Measurements from ENCODE around the gene CASK.

DNA sequence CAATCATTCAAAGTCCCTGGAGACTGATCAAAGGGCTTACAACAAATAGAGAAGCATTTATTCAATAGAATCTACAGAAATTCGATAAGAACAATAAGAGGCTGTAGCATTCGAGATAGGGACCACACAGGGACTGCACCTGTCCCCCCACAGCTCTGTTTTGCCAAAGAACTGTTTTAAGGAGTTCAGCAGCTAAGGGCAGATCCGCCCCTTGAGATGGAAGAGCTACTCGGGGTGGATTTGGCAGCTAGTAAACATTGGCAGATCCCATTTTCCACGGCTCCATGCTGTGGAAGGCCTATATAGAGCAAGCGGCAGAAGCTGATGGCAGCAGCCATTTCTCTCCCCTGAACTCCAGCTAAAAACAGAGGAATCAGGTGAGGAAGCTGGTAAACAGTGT is 123.7 kb downstream of the CASK start:
- TF ChIP-seq, protein P1, sequence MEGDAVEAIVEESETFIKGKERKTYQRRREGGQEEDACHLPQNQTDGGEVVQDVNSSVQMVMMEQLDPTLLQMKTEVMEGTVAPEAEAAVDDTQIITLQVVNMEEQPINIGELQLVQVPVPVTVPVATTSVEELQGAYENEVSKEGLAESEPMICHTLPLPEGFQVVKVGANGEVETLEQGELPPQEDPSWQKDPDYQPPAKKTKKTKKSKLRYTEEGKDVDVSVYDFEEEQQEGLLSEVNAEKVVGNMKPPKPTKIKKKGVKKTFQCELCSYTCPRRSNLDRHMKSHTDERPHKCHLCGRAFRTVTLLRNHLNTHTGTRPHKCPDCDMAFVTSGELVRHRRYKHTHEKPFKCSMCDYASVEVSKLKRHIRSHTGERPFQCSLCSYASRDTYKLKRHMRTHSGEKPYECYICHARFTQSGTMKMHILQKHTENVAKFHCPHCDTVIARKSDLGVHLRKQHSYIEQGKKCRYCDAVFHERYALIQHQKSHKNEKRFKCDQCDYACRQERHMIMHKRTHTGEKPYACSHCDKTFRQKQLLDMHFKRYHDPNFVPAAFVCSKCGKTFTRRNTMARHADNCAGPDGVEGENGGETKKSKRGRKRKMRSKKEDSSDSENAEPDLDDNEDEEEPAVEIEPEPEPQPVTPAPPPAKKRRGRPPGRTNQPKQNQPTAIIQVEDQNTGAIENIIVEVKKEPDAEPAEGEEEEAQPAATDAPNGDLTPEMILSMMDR (IDR thresholded peaks at IDR 0.05; ENCODE audit: low read depth, low read length, poor library complexity, severe bottlenecking) = no peak
- no peak for TF ChIP-seq EZH2phosphoT487 (IDR thresholded peaks at IDR 0.05; ENCODE audit: borderline replicate concordance, low read length)
